ENCODE results near the gene WLS.

Gene WLS

GRCh38 chr1:68143633-68144032 is 88.7 kb downstream of the WLS start:
- TF ChIP-seq CTCF (IDR thresholded peaks at IDR 0.05; ENCODE audit: control insufficient read depth, extremely low read depth, insufficient read depth) = no peak
- H3K4me3 ChIP-seq (ENCODE audit: low read depth, low read length) = no peak overlapping the region
- no peak for DNase-seq (ENCODE audit: low read depth)

GRCh38 chr1:68142461-68142860 is 89.9 kb downstream of the WLS start:
- no peak for DNase-seq (ENCODE audit: low read depth)
- TF ChIP-seq CTCF (IDR thresholded peaks at IDR 0.05; ENCODE audit: control insufficient read depth, extremely low read depth, insufficient read depth) = no peak
- no peak overlapping the region for H3K4me3 ChIP-seq (ENCODE audit: low read depth, low read length)

DNA sequence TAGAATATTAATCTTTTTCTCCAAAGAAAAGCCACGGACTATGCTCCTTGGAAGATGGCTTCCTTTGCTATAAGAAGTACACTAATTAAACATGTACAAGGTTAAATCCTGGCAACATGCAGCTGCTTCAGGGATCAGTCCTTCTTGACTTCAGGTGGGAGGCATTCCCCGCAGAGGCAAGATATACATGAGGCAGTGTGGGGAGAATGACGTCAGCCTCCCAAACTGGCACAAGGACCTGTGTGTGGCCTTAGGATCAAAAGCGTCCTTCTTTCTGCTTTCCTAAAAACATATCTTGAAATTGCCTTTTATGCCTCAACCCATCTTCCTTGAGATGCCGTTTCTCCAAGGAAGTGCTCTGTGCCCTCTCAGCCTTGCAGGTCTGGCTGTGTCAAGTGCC is 90.3 kb downstream of the WLS start:
- TF ChIP-seq CTCF (IDR thresholded peaks at IDR 0.05; ENCODE audit: control insufficient read depth, extremely low read depth, insufficient read depth) = no peak
- DNase-seq (ENCODE audit: low read depth) = no peak
- no peak overlapping the region for H3K4me3 ChIP-seq (ENCODE audit: low read depth, low read length)

DNA sequence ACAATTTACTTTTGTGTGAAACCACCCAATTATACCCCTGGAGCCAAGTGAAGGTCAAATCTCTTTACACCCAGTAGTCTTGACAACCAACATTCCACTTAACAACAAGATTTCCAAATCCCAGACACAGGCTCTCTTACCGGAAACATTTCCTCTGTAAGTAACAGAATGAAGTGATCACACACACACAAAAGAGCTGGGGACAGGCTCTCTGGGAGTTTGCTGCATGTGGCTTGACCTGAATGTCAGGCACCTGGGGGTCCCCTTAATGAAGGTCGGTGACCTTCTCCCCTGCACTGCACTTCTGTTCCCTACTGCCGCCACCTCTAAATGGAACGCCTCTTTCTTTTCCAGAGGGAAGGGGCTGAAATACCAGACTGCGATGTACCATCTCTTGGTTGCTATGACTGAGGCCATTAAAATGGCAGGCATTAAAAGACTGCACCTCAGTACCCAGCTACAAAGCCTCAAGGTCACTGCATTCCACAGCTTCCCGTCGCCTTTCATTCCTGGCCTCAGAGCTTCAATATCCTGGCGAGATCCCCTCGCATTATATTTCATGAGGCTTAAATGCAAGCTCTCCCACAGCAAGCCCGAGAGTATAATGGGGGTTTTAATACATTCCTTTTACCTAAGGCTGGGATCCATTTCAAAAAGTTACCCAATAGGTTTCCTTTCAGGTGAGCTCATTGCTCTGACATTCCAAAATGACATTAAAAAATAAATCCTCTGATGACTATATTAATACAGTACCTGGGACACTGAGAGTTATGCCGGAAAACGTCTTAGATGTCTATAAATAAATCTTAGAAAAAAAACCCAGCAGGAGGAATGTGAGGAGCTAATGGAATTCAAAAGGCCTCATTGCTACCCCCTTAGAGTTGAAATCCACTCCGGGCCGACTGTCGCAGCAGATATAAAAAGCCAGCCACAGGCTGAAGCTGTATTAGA is 91.0 kb downstream of the WLS start:
- no peak overlapping the region for H3K4me3 ChIP-seq (ENCODE audit: low read depth, low read length)
- no peak for DNase-seq (ENCODE audit: low read depth)
- TF ChIP-seq CTCF (IDR thresholded peaks at IDR 0.05; ENCODE audit: control insufficient read depth, extremely low read depth, insufficient read depth) = no peak

GRCh38 chr1:68140536-68140935 is 91.8 kb downstream of the WLS start:
- no peak for TF ChIP-seq CTCF (IDR thresholded peaks at IDR 0.05; ENCODE audit: control insufficient read depth, extremely low read depth, insufficient read depth)
- DNase-seq (ENCODE audit: low read depth) = no peak
- H3K4me3 ChIP-seq (ENCODE audit: low read depth, low read length) = no peak overlapping the region

- TF ChIP-seq CTCF (IDR thresholded peaks at IDR 0.05; ENCODE audit: control insufficient read depth, extremely low read depth, insufficient read depth) = no peak
- H3K4me3 ChIP-seq (ENCODE audit: low read depth, low read length) = no peak overlapping the region
- DNase-seq (ENCODE audit: low read depth) = no peak
Measured at GRCh38 chr1:68136187-68136586, 96.1 kb downstream of the WLS start.
